ENCODE data around the gene GAPT. TPM values are rescaled to one million over a fixed set of nuclear protein-coding genes. Genes with fewer than 3 reads are reported as not detected.

Gene GAPT
- polyA plus RNA-seq, 1 donor from 2014 or later = not detected

- TF ChIP-seq POLR2AphosphoS5 (IDR thresholded peaks at IDR 0.05) (peak; percentile 29), RAD21 (conservative IDR thresholded peaks at IDR 0.05) (no peak)
- Histone ChIP-seq H3K27ac (ENCODE audit: low read length) (no peak overlapping the region), H3K9me3 (ENCODE audit: low read length) (no peaks in the 10 kb centered on the region), H4K20me1 (ENCODE audit: insufficient read depth) (no peaks in the 10 kb centered on the region), H2AFZ (ENCODE audit: low read depth, low read length) (no peak overlapping the region), H3K9ac (ENCODE audit: low read length) (no peak overlapping the region), H3K36me3 (ENCODE audit: insufficient read depth, low read length) (no peaks in the 10 kb centered on the region), H3F3A (ENCODE audit: insufficient read depth, low read length, poor library complexity, severe bottlenecking) (no peaks in the 10 kb centered on the region), H3K4me3 (ENCODE audit: low read length) (no peak overlapping the region), H3K4me2 (ENCODE audit: low read length) (no peak overlapping the region), H3K9me2 (ENCODE audit: insufficient read depth, low read length) (no peaks in the 10 kb centered on the region), H3K27me3 (ENCODE audit: insufficient read depth, low read depth, low read length) (no peaks in the 10 kb centered on the region), H3K79me2 (replicated peaks; ENCODE audit: insufficient read depth, low read length) (no peaks in the 10 kb centered on the region)
Measured at GRCh38 chr5:58481828-58482227, 9.4 kb upstream of the GAPT start.

- no peak overlapping the region for H3K27ac ChIP-seq (ENCODE audit: low read length)
Measured at GRCh38 chr5:58482536-58482935, 8.7 kb upstream of the GAPT start.

GRCh38 chr5:58484505-58484904, 6.7 kb upstream of the GAPT start:
- Histone ChIP-seq H3K9me3 (ENCODE audit: low read length) (no peaks in the 10 kb centered on the region), H4K20me1 (ENCODE audit: insufficient read depth) (no peaks in the 10 kb centered on the region), H3F3A (ENCODE audit: insufficient read depth, low read length, poor library complexity, severe bottlenecking) (no peaks in the 10 kb centered on the region), H3K36me3 (ENCODE audit: insufficient read depth, low read length) (no peaks in the 10 kb centered on the region), H3K79me2 (replicated peaks; ENCODE audit: insufficient read depth, low read length) (no peaks in the 10 kb centered on the region), H3K9me2 (ENCODE audit: insufficient read depth, low read length) (no peaks in the 10 kb centered on the region), H3K9ac (ENCODE audit: low read length) (no peak overlapping the region), H2AFZ (ENCODE audit: low read depth, low read length) (no peak overlapping the region), H3K27ac (ENCODE audit: low read length) (no peak overlapping the region), H3K4me2 (ENCODE audit: low read length) (no peak overlapping the region), H3K4me3 (ENCODE audit: low read length) (no peak overlapping the region), H3K27me3 (ENCODE audit: insufficient read depth, low read depth, low read length) (no peaks in the 10 kb centered on the region)
- TF ChIP-seq MXI1 (conservative IDR thresholded peaks at IDR 0.05; ENCODE audit: poor library complexity, severe bottlenecking) (no peak), SMC3 (conservative IDR thresholded peaks at IDR 0.05; ENCODE audit: poor library complexity) (no peak), POLR2AphosphoS5 (IDR thresholded peaks at IDR 0.05) (no peak), TAF1 (IDR thresholded peaks at IDR 0.05; ENCODE audit: low read depth) (no peak), EZH2 (IDR thresholded peaks at IDR 0.05; ENCODE audit: borderline replicate concordance, insufficient read depth, low read length, poor library complexity, severe bottlenecking) (no peak), REST (IDR thresholded peaks at IDR 0.05; ENCODE audit: borderline replicate concordance) (no peak), CTCF (IDR thresholded peaks at IDR 0.05; ENCODE audit: poor library complexity, severe bottlenecking) (no peak), EP300 (conservative IDR thresholded peaks at IDR 0.05; ENCODE audit: poor library complexity, severe bottlenecking) (no peak), RAD21 (conservative IDR thresholded peaks at IDR 0.05) (no peak)

More at GRCh38 chr5:58482536-58482935, 8.7 kb upstream of the GAPT start:
- no peaks in the 10 kb centered on the region for H3K36me3 ChIP-seq (ENCODE audit: insufficient read depth, low read length)
- H2AFZ ChIP-seq (ENCODE audit: low read depth, low read length) = no peak overlapping the region
- no peaks in the 10 kb centered on the region for H3K9me2 ChIP-seq (ENCODE audit: insufficient read depth, low read length)
- no peak overlapping the region for H3K9ac ChIP-seq (ENCODE audit: low read length)
- no peak overlapping the region for H3K4me2 ChIP-seq (ENCODE audit: low read length)
- no peaks in the 10 kb centered on the region for H3K27me3 ChIP-seq (ENCODE audit: insufficient read depth, low read depth, low read length)
- H3K79me2 ChIP-seq (replicated peaks; ENCODE audit: insufficient read depth, low read length) = no peaks in the 10 kb centered on the region
- H3K4me3 ChIP-seq (ENCODE audit: low read length) = no peak overlapping the region
- H3K9me3 ChIP-seq (ENCODE audit: low read length) = no peaks in the 10 kb centered on the region
- no peaks in the 10 kb centered on the region for H3F3A ChIP-seq (ENCODE audit: insufficient read depth, low read length, poor library complexity, severe bottlenecking)
- no peaks in the 10 kb centered on the region for H4K20me1 ChIP-seq (ENCODE audit: insufficient read depth)
- TF ChIP-seq REST (IDR thresholded peaks at IDR 0.05; ENCODE audit: borderline replicate concordance) (no peak), POLR2AphosphoS5 (IDR thresholded peaks at IDR 0.05) (peak; percentile 66), EP300 (conservative IDR thresholded peaks at IDR 0.05; ENCODE audit: poor library complexity, severe bottlenecking) (peak; percentile 86)

All from neural cell (in vitro differentiated cells).